HCT116 (cell line): ENCODE data around the gene SLMAP. TPM values are rescaled to one million over a fixed set of nuclear protein-coding genes. Genes with fewer than 3 reads are reported as not detected.

Experiments used
- ATAC-seq: fragments of 200-7000 bp; cut with Tn5 transposase; 2 replicates; pipeline ENCODE4 v1.9.1; 2020; ENCODE audit warnings: mild to moderate bottlenecking, moderate library complexity
- BruUV-seq: library from RNA; stranded (reverse); fragments of 400-500 nt; replicated peaks from 2 replicates; lab custom pipeline; 2021; lab: Mats Ljungman, UMichigan
- CTCF ChIA-PET: fragments of 300-600 bp; sonication (Branson Sonifier 250); formaldehyde crosslinking; loops from one replicate; lab custom pipeline; 2021; ENCODE audit warnings: antibody characterized with exemption; lab: Charles Lee
- POLR2A ChIA-PET: fragments of 300-600, 350-600 bp; sonication (Branson Sonifier 250); formaldehyde crosslinking; loops from one replicate; lab custom pipeline; 2021; ENCODE audit warnings: antibody characterized with exemption; lab: Charles Lee
- RAD21 ChIA-PET, 2 experiments: fragments of 300-600 bp; sonication (Branson Sonifier 250); formaldehyde crosslinking; loops; one replicate each; lab custom pipeline; 2023; ENCODE audit warnings: low total read pairs in 2 of 2; ENCODE audit not compliant: uncharacterized antibody in 2 of 2, unreplicated experiment in 2 of 2, low non-redundant PET in 1 of 2; lab: Charles Lee
- DNase-seq: peaks from one replicate; pipeline ENCODE4 v3.0.0-alpha.2; 2010; ENCODE audit warnings: low read depth, low spot score
- H2AFZ ChIP-seq: fragments of 200-600 bp; shearing (Covaris generic), sonication (generic); 2 replicates; pipeline ENCODE4 v1.6.1; 2017; ENCODE audit warnings: low read depth, mixed run types, mixed read lengths, antibody characterized with exemption, low read length; ENCODE audit not compliant: poor library complexity, severe bottlenecking
- H3K27ac ChIP-seq: 2 replicates; pipeline ENCODE4 v1.5.1; 2012; ENCODE audit warnings: low read depth, low read length
- H3K27me3 ChIP-seq: fragments of 200-600 bp; sonication (generic); 2 replicates; pipeline ENCODE4 v1.6.1; 2016; ENCODE audit warnings: mixed run types, low read length, mixed read lengths; ENCODE audit not compliant: insufficient read depth
- H3K36me3 ChIP-seq, 2 experiments: fragments of 200-500 bp in 1 of 2; fragments of 200-600 bp in 1 of 2; sonication (Bioruptor generic) in 1 of 2; sonication (generic) in 1 of 2; 2 replicates each; pipeline versions ENCODE4 v1.5.1 to v1.6.1; 2014 to 2016; ENCODE audit warnings: low read length in 2 of 2, inconsistent platforms in 1 of 2, mixed read lengths in 1 of 2, mixed run types in 1 of 2; ENCODE audit not compliant: insufficient read depth in 2 of 2, control insufficient read depth in 1 of 2
- H3K4me1 ChIP-seq, 2 experiments: fragments of 200-600 bp in 1 of 2; sonication (generic) in 1 of 2; 2 replicates each; pipeline versions ENCODE4 v1.5.1 to v1.6.1; 2012 to 2017; ENCODE audit warnings: low read length in 2 of 2, inconsistent platforms in 1 of 2, mild to moderate bottlenecking in 1 of 2, mixed read lengths in 1 of 2, mixed run types in 1 of 2, moderate library complexity in 1 of 2; ENCODE audit not compliant: insufficient read depth in 2 of 2, control insufficient read depth in 1 of 2
- H3K4me2 ChIP-seq: fragments of 200-600 bp; sonication (generic); 2 replicates; pipeline ENCODE4 v1.6.1; 2017; ENCODE audit warnings: mixed run types, low read length, mixed read lengths
- H3K4me3 ChIP-seq, 2 experiments: fragments of 200-600 bp in 1 of 2; sonication (generic) in 1 of 2; replicated peaks in 1 of 2; 2 replicates each; pipeline ENCODE4 v1.5.1; 2011 to 2016; ENCODE audit warnings: low read length in 2 of 2, control low read depth in 1 of 2, low read depth in 1 of 2, mild to moderate bottlenecking in 1 of 2, mixed read lengths in 1 of 2, mixed run types in 1 of 2
- H3K79me2 ChIP-seq: fragments of 200-600 bp; sonication (generic); 2 replicates; pipeline ENCODE4 v1.6.1; 2017; ENCODE audit warnings: mild to moderate bottlenecking, mixed run types, low read length, moderate library complexity, mixed read lengths; ENCODE audit not compliant: insufficient read depth
- H3K9ac ChIP-seq: fragments of 200-600 bp; sonication (generic); 2 replicates; pipeline ENCODE4 v1.6.1; 2016; ENCODE audit warnings: low read length, mixed read lengths
- H3K9me2 ChIP-seq: fragments of 200-600 bp; sonication (generic), shearing (Covaris generic); 2 replicates; pipeline ENCODE4 v1.6.1; 2017; ENCODE audit warnings: mixed run types, mild to moderate bottlenecking, moderate library complexity; ENCODE audit not compliant: insufficient read depth
- H3K9me3 ChIP-seq, 2 experiments: fragments of 200-500 bp in 1 of 2; fragments of 200-600 bp in 1 of 2; sonication (Bioruptor generic) in 1 of 2; sonication (generic) in 1 of 2; 2 replicates each; pipeline ENCODE4 v1.6.1; 2014 to 2017; ENCODE audit warnings: low read length in 2 of 2, mixed read lengths in 2 of 2, inconsistent platforms in 1 of 2, low read depth in 1 of 2, mild to moderate bottlenecking in 1 of 2, mixed run types in 1 of 2, moderate library complexity in 1 of 2; ENCODE audit not compliant: control insufficient read depth in 1 of 2, insufficient read depth in 1 of 2
- H4K20me1 ChIP-seq: fragments of 200-600 bp; sonication (generic), shearing (Covaris generic); 2 replicates; pipeline ENCODE4 v1.6.1; 2017; ENCODE audit warnings: mixed run types, mild to moderate bottlenecking, moderate library complexity; ENCODE audit not compliant: insufficient read depth
- ELF1 ChIP-seq: IDR thresholded peaks from 2 replicates; pipeline ENCODE4 v1.6.1; 2012; ENCODE audit warnings: low read depth, borderline replicate concordance
- RAD21 ChIP-seq: IDR thresholded peaks from 2 replicates; pipeline ENCODE4 v1.6.1; 2012; ENCODE audit warnings: low read depth, mild to moderate bottlenecking
- REST ChIP-seq: IDR thresholded peaks from 2 replicates; pipeline ENCODE4 v1.6.1; 2012; ENCODE audit warnings: low read depth
- SIN3A ChIP-seq: IDR thresholded peaks from 2 replicates; pipeline ENCODE4 v1.6.1; 2012; ENCODE audit warnings: low read depth
- SP1 ChIP-seq: IDR thresholded peaks from 2 replicates; pipeline ENCODE4 v1.6.1; 2012; ENCODE audit warnings: low read depth
- ZBTB33 ChIP-seq: IDR thresholded peaks from 2 replicates; pipeline ENCODE4 v1.6.1; 2011; ENCODE audit warnings: mild to moderate bottlenecking, low read length, moderate library complexity; ENCODE audit not compliant: insufficient replicate concordance; ENCODE audit errors: extremely low read depth
- intact Hi-C: fragments of 100-400 bp; cut with micrococcal nuclease; formaldehyde crosslinking; loops from 2 replicates; pipeline ENCODE4 v1.10.0; 2022
- total RNA-seq: library from RNA; stranded (reverse); gene quantifications from one replicate; pipeline ENCODE4 v1.2.1, GENCODE V29; 2021; ENCODE audit not compliant: unreplicated experiment

The SLMAP gene
- total RNA-seq, 1 experiment from 2014 or later = 81.0 TPM

GRCh38 chr3:57966829-57967228 is 210.7 kb downstream of the SLMAP start:
- no peak for ATAC-seq
- Histone ChIP-seq H3K27ac (no peak overlapping the region), H3K4me1 (peaks cover 15 to 26% of the 10 kb centered on the region in 2 experiments), H3K36me3 (no peaks in the 10 kb centered on the region), H4K20me1 (no peaks in the 10 kb centered on the region), H3K4me2 (no peak overlapping the region), H3K79me2 (no peaks in the 10 kb centered on the region), H3K27me3 (no peaks in the 10 kb centered on the region), H3K9me2 (no peaks in the 10 kb centered on the region), H3K9ac (no peak overlapping the region), H3K4me3 (no peak overlapping the region), H2AFZ (no peak overlapping the region), H3K9me3 (no peaks in the 10 kb centered on the region)
- ChIA-PET CTCF (no interaction called here), POLR2A (no interaction called here), RAD21 (no interaction called here)
- no peak for DNase-seq
- no peak for TF ChIP-seq ZBTB33
- TF ChIP-seq SP1 = no peak
- no peak for TF ChIP-seq RAD21
- TF ChIP-seq SIN3A = no peak
- TF ChIP-seq REST = no peak
- TF ChIP-seq ELF1 = no peak
- BruUV-seq = no TSS peak
- intact Hi-C loops = loop anchor here (10.0 kb wide), 1 partner anchor 338 kb away; the partner anchor contains the start of genes HTD2 and RPP14
